Gastroesophageal sphincter (tissue), 4 donors: ENCODE data around the gene ERBB2. TPM values are rescaled to one million over a fixed set of nuclear protein-coding genes. Genes with fewer than 3 reads are reported as not detected.

Experiments
- ATAC-seq: fragments of 150-250 bp; one replicate; pipeline ENCODE4 v1.9.1; 2016; ENCODE audit warnings: mild to moderate bottlenecking, moderate library complexity
- H3K27ac ChIP-seq, 4 donors: fragments of 200-600 bp; sonication (generic) in 3 of 4; 1 replicate in 3 of 4; 2 replicates in 1 of 4; pipeline ENCODE4 v1.5.1; 2016 to 2019
- H3K27me3 ChIP-seq: fragments of 200-600 bp; sonication (generic); one replicate; pipeline ENCODE4 v1.5.1; 2019
- H3K36me3 ChIP-seq, 2 donors: fragments of 200-600 bp; sonication (generic); one replicate each; pipeline ENCODE4 v1.5.1; 2019; ENCODE audit warnings: control low read depth in 1 of 2
- H3K4me1 ChIP-seq, 3 donors: fragments of 200-600 bp; sonication (generic); 1 replicate in 2 of 3; 2 replicates in 1 of 3; pipeline ENCODE4 v1.5.1; 2016 to 2019; ENCODE audit warnings: control low read depth in 2 of 3
- H3K4me3 ChIP-seq, 2 donors: fragments of 200-600 bp; sonication (generic); one replicate each; pipeline ENCODE4 v1.5.1; 2019; ENCODE audit warnings: mild to moderate bottlenecking in 1 of 2, moderate library complexity in 1 of 2
- H3K9me3 ChIP-seq, 3 donors: fragments of 200-600 bp; sonication (generic); one replicate each; pipeline ENCODE4 v1.5.1; 2017 to 2019; ENCODE audit warnings: control low read depth in 2 of 3
- CTCF ChIP-seq, 4 experiments: fragments of 200-600 bp in 2 of 4; fragments of 450-650 bp in 2 of 4; sonication (generic) in 1 of 4; IDR thresholded peaks; one replicate each; pipeline ENCODE4 v1.5.1; 2017 to 2019; ENCODE audit warnings: antibody characterized with exemption in 4 of 4, mild to moderate bottlenecking in 2 of 4, moderate library complexity in 2 of 4
- EP300 ChIP-seq: sonication (generic); formaldehyde crosslinking; IDR thresholded peaks from one replicate; pipeline ENCODE4 v1.6.1; 2017; ENCODE audit warnings: antibody characterized with exemption, mild to moderate bottlenecking
- POLR2A ChIP-seq, 2 donors: fragments of 450-650 bp; IDR thresholded peaks; one replicate each; pipeline ENCODE4 v1.6.1; 2017; ENCODE audit warnings: antibody characterized with exemption in 2 of 2, mild to moderate bottlenecking in 2 of 2, moderate library complexity in 1 of 2
- POLR2AphosphoS5 ChIP-seq: sonication (generic); formaldehyde crosslinking; IDR thresholded peaks from one replicate; pipeline ENCODE4 v1.6.1; 2017; ENCODE audit warnings: antibody characterized with exemption
- WGBS, 2 donors: methylation state at CpG; one replicate each; pipeline ENCODE4 v1.1.5; 2018; ENCODE audit warnings: low coverage in 1 of 2; 5-methylcytosine and 5-hydroxymethylcytosine counted together
- total RNA-seq, 4 donors: library from RNA; depleted of rRNA; stranded (reverse); fragments of >200 nt; gene quantifications; one replicate each; pipeline ENCODE4 v1.1.0, GENCODE V29; 2016

Gene ERBB2
- total RNA-seq, 4 donors from 2014 or later: 43.3 to 60.8 (median 48.2) TPM

GRCh38 chr17:39738568-39738901 lies 38.7 kb downstream of the ERBB2 start:
- H3K4me1 ChIP-seq: peaks cover 0 to 34% (median 23%) of the 10 kb centered on the region in 3 donors
- TF ChIP-seq EP300: no peak
- TF ChIP-seq POLR2A (IDR thresholded peaks at IDR 0.05): no peak
- no peak for TF ChIP-seq CTCF (IDR thresholded peaks at IDR 0.05)
- TF ChIP-seq POLR2AphosphoS5: no peak
- peaks cover 81% of the 10 kb centered on the region for H3K27me3 ChIP-seq
- no peaks in the 10 kb centered on the region for H3K9me3 ChIP-seq
- no peaks in the 10 kb centered on the region for H3K36me3 ChIP-seq
- ATAC-seq: no peak
- peak overlapping the region in 1 of 2 donors; percentile 37 for H3K4me3 ChIP-seq
- 0% methylated on average over 2 of the region's 13 CpGs; no CpG with 5 or more reads in 1 of the 2 donors for WGBS, 2 donors
- H3K27ac ChIP-seq: no peak overlapping the region

- ATAC-seq: peak; percentile 23
- Histone ChIP-seq H3K27ac (no peak overlapping the region), H3K36me3 (no peaks in the 10 kb centered on the region), H3K9me3 (no peaks in the 10 kb centered on the region), H3K4me3 (peak overlapping the region in 1 of 2 donors; percentile 37), H3K27me3 (peaks cover 88% of the 10 kb centered on the region), H3K4me1 (peaks cover 0 to 34% (median 23%) of the 10 kb centered on the region in 3 donors)
- WGBS, 2 donors: 0 to 14% methylated on average over 1 of the region's 32 CpGs
- TF ChIP-seq EP300 (no peak), CTCF (IDR thresholded peaks at IDR 0.05) (no peak)
Observed at GRCh38 chr17:39738983-39739884, 39.4 kb downstream of the ERBB2 start.

GRCh38 chr17:39739885-39740356 lies 40.1 kb downstream of the ERBB2 start:
- no peak for ATAC-seq
- Histone ChIP-seq H3K27me3 (peaks cover 95% of the 10 kb centered on the region), H3K4me1 (peaks cover 0 to 34% (median 23%) of the 10 kb centered on the region in 3 donors), H3K27ac (no peak overlapping the region), H3K9me3 (no peaks in the 10 kb centered on the region), H3K4me3 (peak overlapping the region in 1 of 2 donors; percentile 37), H3K36me3 (no peaks in the 10 kb centered on the region)
- 20 to 43% methylated on average over 2 to 4 of the region's 9 CpGs for WGBS, 2 donors
- TF ChIP-seq POLR2AphosphoS5 (no peak), POLR2A (IDR thresholded peaks at IDR 0.05) (no peak), EP300 (no peak), CTCF (IDR thresholded peaks at IDR 0.05) (no peak)

GRCh38 chr17:39740357-39741111 lies 40.7 kb downstream of the ERBB2 start:
- peaks cover 99% of the 10 kb centered on the region for H3K27me3 ChIP-seq
- H3K9me3 ChIP-seq: no peaks in the 10 kb centered on the region
- peaks cover 0 to 34% (median 23%) of the 10 kb centered on the region in 3 donors for H3K4me1 ChIP-seq
- H3K4me3 ChIP-seq: no peak overlapping the region
- peak; percentile 16 for ATAC-seq
- no peaks in the 10 kb centered on the region for H3K36me3 ChIP-seq
- H3K27ac ChIP-seq: no peak overlapping the region
- TF ChIP-seq EP300 (no peak), CTCF (IDR thresholded peaks at IDR 0.05) (no peak), POLR2A (IDR thresholded peaks at IDR 0.05) (no peak), POLR2AphosphoS5 (no peak)
- WGBS, 2 donors: 32% methylated on average over 4 of the region's 16 CpGs; no CpG with 5 or more reads in 1 of the 2 donors
